HUES6 (cell line): ENCODE results near the gene FNDC3B.
A peak's percentile ranks its signal among the peaks of the same experiment; 100 is the strongest.

ENCODE experiments used
- H3K27ac ChIP-seq: 2 replicates; pipeline ENCODE4 v1.7.0; 2013; ENCODE audit warnings: low read depth, mild to moderate bottlenecking, low read length, inconsistent platforms
- H3K27me3 ChIP-seq: 2 replicates; pipeline ENCODE4 v1.6.1; 2013; ENCODE audit warnings: low read length; ENCODE audit not compliant: control insufficient read depth, insufficient read depth
- H3K36me3 ChIP-seq: 2 replicates; pipeline ENCODE4 v1.6.1; 2013; ENCODE audit warnings: low read length; ENCODE audit not compliant: control insufficient read depth, insufficient read depth
- H3K4me1 ChIP-seq: 2 replicates; pipeline ENCODE4 v1.6.1; 2013; ENCODE audit warnings: low read length; ENCODE audit not compliant: control insufficient read depth, insufficient read depth
- H3K4me3 ChIP-seq: 2 replicates; pipeline ENCODE4 v1.5.1; 2013; ENCODE audit warnings: low read depth, low read length
- H3K9ac ChIP-seq: one replicate; pipeline ENCODE4 v1.6.1; 2013; ENCODE audit warnings: mild to moderate bottlenecking, low read length
- H3K9me3 ChIP-seq: 2 replicates; pipeline ENCODE4 v1.6.1; 2013; ENCODE audit warnings: low read depth, low read length; ENCODE audit not compliant: control insufficient read depth, insufficient read depth

FNDC3B gene

DNA sequence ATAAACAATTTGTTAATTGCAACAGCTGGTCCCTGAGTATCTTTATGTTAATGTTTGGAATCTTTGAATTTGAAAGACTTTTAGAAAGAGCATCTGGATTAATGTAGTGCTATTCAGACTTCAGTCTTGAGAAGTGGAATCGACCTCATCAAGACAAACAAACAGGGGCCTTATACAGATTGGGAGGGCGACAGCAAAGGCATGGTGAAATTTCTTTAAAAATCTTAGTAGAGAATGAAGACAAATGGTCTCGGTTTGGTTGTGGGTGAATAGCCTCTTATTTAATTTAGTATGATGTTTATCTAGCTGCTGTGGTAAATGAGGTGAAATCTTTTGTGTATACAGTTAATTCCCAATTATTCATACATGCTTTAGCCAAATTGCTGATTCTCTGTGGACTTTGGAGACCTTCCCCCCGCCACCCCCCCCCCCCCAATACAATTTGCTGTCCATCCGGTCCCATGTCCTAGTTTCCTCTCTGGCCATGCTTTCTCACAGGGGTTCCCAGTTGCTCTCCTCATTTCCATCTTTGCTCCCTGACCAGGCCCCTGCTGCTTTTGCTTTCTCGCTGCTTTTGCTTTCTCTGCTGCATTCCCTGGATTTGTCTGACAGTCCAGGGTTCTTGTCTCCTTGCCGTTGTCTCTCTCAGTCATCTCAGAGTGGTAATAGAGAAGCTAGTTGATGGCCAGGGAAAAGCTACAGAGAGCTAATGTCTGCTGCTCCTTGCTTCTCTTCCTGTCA, 135.3 kb downstream of the FNDC3B start:
- H3K27ac ChIP-seq = peak overlapping the region; percentile 87
- no peaks in the 10 kb centered on the region for H3K9me3 ChIP-seq

DNA sequence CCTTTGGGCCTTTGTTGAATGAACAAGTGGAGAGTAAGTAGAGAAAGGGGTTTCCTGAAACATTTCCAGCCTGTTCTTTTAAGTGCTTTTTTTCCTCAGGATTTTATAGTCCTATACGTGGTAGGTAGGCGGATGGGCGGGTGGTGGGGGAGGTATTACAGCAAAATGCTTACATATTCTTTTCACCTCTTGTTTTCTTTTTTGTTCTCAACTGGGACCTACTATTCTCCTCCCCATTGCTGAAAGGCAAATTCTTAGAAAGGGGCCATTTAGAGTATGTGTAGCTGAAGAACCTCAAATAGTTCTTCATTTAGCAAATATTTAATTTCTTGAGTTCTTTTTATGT, 135.8 kb downstream of the FNDC3B start:
- Histone ChIP-seq H3K4me1 (peaks cover 51% of the 10 kb centered on the region), H3K9ac (peak overlapping the region; percentile 36), H3K27ac (peak overlapping the region; percentile 87), H3K9me3 (no peaks in the 10 kb centered on the region), H3K27me3 (no peaks in the 10 kb centered on the region), H3K4me3 (0 out of 2 replicates have a peak overlapping the region, but pooled peaks have one; percentile 5), H3K36me3 (no peaks in the 10 kb centered on the region)

More for the DNA sequence above, 135.3 kb downstream of the FNDC3B start:
- Histone ChIP-seq H3K4me3 (0 out of 2 replicates have a peak overlapping the region, but pooled peaks have one; percentile 5), H3K9ac (peak overlapping the region; percentile 36), H3K27me3 (no peaks in the 10 kb centered on the region), H3K4me1 (peaks cover 56% of the 10 kb centered on the region), H3K36me3 (no peaks in the 10 kb centered on the region)

DNA sequence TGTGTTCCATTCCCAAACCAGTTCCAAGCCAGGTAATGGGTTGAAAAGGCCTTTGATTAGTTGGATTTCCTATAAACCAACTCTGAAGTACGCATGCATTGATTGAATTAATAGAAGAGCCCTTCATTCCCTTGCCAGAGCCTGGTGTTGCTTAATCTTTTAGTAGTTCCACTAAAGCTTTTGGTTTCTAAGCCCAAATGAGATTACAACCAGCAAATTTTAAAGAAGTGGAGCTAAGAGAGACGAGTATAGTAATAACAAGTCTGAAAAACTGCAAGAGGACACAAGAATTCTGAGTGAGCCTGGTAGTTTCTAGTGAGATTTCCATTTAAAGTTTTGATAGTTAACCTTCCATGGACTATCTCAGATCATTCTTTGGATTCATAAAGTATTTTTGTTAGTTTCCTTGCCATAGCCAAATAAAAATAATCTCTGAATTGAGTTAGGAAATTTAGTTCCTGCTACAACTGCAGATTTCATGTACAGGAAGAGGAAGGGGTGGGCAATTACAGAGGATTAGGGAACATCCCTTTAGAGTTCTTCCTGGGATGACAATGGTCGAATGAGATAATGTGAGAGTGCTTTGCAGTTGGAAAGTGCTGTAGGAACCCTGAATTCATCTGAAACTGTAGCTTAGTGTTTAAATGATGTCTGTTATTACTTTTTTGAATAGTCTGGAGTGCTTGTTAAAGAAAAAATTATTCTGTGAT, 136.8 kb downstream of the FNDC3B start:
- H3K36me3 ChIP-seq = no peaks in the 10 kb centered on the region
- no peak overlapping the region for H3K9ac ChIP-seq
- H3K4me3 ChIP-seq = no peak overlapping the region
- peak overlapping the region; percentile 87; the same call in 1 of the 2 replicates for H3K27ac ChIP-seq
- peaks cover 41% of the 10 kb centered on the region for H3K4me1 ChIP-seq
- H3K27me3 ChIP-seq = no peaks in the 10 kb centered on the region
- H3K9me3 ChIP-seq = no peaks in the 10 kb centered on the region

DNA sequence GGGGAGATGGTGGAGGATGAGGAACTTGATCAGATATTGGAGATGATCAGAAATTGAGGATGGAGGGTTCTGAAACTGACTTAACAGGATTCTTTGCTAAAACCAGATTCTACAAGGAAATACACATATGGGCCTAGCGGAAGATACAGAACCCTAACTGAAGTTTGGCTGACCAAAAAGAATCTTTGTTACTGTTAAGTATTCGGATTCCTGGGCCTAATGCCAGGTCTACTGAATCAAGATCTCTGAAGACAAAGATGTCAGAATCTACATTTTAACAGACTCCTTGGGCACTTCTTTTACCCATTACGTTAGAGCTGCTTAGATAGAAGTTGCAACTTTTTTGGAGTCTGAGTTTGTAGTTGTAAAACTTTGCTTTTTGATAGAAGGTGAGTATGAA, 137.7 kb downstream of the FNDC3B start:
- H3K4me1 ChIP-seq = peaks cover 36% of the 10 kb centered on the region
- no peak overlapping the region for H3K4me3 ChIP-seq
- H3K27ac ChIP-seq = no peak overlapping the region
- no peak overlapping the region for H3K9ac ChIP-seq
- H3K27me3 ChIP-seq = no peaks in the 10 kb centered on the region
- no peaks in the 10 kb centered on the region for H3K9me3 ChIP-seq
- no peaks in the 10 kb centered on the region for H3K36me3 ChIP-seq

DNA sequence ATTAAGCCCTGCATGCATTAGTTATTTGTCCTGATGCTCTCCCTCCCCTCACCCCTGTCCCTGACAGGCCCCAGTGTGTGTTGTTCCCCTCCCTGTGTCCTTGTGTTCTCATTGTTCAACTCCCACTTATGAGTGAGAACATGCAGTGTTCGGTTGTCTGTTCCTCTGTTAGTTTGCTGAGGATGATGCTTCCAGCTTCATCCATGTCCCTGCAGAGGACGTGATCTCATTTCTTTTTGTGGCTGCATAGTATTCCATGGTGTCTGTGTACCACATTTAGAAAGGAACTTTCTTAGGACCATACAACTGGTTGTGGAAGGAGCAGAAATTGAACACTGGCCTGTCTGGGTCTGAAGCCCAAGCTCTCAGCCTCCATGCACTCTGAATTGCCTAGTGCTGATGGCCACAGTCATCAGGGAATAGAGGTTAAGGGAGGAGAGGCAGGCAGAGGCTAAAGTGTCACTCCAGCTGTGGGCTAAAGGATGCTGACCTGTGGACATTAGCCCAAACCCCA, 138.5 kb downstream of the FNDC3B start:
- Histone ChIP-seq H3K4me3 (no peak overlapping the region), H3K4me1 (peaks cover 39% of the 10 kb centered on the region), H3K36me3 (no peaks in the 10 kb centered on the region), H3K9ac (no peak overlapping the region), H3K27me3 (no peaks in the 10 kb centered on the region), H3K27ac (no peak overlapping the region), H3K9me3 (no peaks in the 10 kb centered on the region)

DNA sequence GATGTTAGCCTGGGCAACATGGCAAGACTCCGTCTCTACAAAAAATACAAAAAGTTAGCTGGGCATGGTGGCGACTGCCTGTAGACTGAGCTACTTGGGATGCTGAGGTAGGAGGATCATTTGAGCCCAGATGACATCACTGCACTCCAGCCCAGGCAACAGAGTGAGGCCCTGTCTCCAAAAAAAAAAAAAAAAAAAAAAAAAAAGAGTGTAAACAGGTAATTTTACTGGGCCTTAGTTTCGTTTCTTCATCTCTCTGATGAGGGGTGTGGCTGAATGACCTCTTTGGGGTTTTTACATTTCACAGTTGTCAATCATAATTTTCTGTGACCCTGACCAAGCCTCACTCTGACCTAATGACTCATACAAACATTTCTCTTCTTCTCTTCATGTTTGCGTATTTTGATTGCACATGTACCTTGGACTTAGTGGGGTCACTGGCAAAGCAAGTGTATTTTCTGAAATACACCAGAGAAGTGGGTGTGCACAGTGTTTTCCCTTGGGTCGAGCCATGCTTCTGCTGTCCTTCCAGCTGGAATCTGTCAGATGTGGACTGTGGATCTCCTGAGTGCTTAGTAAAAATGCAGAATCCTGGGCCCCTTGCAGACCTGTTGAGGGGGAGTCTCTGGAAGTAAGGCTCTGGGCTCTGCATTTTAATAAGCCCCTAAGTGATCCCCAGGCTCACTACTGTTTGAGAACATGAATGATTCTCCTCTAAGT, 140.5 kb downstream of the FNDC3B start:
- H3K4me3 ChIP-seq = no peak overlapping the region
- peaks cover 28% of the 10 kb centered on the region for H3K4me1 ChIP-seq
- no peak overlapping the region for H3K9ac ChIP-seq
- no peak overlapping the region for H3K27ac ChIP-seq
- no peaks in the 10 kb centered on the region for H3K36me3 ChIP-seq
- H3K27me3 ChIP-seq = no peaks in the 10 kb centered on the region
- no peaks in the 10 kb centered on the region for H3K9me3 ChIP-seq

DNA sequence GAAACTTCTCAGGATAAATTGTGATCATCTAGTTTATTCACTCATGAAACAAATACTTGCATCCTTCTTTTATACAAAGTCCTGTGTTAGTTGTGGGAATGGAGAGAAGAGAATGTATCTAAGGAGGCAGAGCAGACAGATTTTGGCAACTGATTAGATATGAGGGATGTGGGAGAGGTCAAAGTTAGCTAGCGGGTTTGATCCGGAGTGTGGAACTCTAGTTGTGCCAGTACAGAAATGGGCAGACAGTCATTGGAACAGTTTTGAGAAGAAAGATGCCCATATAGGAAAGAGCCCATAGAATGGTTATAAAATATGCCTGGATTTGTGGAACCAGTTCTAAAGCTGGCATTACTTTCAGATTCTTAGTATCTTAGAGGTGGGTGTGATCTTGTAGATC, 141.1 kb downstream of the FNDC3B start:
- no peak overlapping the region for H3K27ac ChIP-seq
- no peak overlapping the region for H3K4me3 ChIP-seq
- H3K4me1 ChIP-seq = peaks cover 22% of the 10 kb centered on the region

DNA sequence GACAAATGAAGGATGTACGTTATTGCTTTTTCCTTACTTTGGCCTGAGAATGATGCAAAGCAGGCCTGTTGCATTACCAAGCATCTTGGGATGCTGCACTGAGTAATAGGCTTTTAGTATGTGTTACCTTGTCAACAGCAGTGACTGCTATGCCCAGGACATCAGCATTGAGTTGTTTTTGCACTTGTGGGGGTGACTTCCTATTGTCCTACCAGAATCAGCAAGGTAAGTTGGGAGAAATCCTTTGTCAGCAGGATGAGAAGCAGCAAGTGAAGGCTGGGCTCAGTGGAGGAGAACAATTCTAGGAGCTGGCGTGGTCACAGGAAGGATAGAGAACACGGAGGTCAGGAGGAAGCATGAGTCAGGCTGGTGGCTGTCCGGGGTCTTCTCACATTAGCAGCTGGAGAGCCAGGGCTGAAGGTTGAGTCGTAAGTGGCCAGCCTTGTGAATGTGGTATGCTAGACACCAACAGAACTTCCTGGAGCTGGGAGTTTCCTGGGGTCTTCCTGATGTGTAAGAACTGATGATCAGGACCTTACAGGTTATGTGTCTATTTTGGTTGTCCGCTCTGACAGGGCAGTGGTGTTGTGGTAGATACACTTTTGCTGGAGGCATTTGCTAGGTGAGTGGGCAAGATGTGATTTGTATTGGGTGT, 142.7 kb downstream of the FNDC3B start:
- H3K4me3 ChIP-seq = no peak overlapping the region
- no peak overlapping the region for H3K27ac ChIP-seq
- no peaks in the 10 kb centered on the region for H3K36me3 ChIP-seq
- no peak overlapping the region for H3K9ac ChIP-seq
- no peaks in the 10 kb centered on the region for H3K27me3 ChIP-seq
- H3K4me1 ChIP-seq = peaks cover 7% of the 10 kb centered on the region
- H3K9me3 ChIP-seq = no peaks in the 10 kb centered on the region

More for the DNA sequence above, 141.1 kb downstream of the FNDC3B start:
- Histone ChIP-seq H3K9ac (no peak overlapping the region), H3K9me3 (no peaks in the 10 kb centered on the region), H3K36me3 (no peaks in the 10 kb centered on the region), H3K27me3 (no peaks in the 10 kb centered on the region)

DNA sequence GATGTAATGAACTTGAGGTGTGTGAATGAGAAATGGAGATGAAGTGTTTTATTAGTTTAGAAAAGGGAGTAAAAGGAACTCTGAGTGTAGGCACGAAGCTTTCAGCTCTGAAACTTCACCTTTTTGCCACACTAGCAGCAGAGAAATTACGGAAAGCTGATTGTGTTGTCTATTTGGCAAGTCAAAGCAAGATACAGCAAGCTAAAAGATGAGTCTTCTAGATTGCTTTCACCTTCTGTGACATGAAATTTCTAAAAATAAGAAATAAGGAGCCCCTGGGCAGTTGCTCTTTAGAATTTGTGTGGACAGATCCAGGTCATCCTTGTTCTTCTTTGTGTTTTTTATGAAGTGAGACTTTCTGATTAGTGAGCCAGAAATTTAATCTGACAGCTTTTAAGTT, 143.4 kb downstream of the FNDC3B start:
- H3K36me3 ChIP-seq = no peaks in the 10 kb centered on the region
- H3K4me1 ChIP-seq = peaks cover 7% of the 10 kb centered on the region
- H3K9me3 ChIP-seq = no peaks in the 10 kb centered on the region
- no peak overlapping the region for H3K4me3 ChIP-seq
- H3K27ac ChIP-seq = no peak overlapping the region
- H3K9ac ChIP-seq = no peak overlapping the region
- no peaks in the 10 kb centered on the region for H3K27me3 ChIP-seq

DNA sequence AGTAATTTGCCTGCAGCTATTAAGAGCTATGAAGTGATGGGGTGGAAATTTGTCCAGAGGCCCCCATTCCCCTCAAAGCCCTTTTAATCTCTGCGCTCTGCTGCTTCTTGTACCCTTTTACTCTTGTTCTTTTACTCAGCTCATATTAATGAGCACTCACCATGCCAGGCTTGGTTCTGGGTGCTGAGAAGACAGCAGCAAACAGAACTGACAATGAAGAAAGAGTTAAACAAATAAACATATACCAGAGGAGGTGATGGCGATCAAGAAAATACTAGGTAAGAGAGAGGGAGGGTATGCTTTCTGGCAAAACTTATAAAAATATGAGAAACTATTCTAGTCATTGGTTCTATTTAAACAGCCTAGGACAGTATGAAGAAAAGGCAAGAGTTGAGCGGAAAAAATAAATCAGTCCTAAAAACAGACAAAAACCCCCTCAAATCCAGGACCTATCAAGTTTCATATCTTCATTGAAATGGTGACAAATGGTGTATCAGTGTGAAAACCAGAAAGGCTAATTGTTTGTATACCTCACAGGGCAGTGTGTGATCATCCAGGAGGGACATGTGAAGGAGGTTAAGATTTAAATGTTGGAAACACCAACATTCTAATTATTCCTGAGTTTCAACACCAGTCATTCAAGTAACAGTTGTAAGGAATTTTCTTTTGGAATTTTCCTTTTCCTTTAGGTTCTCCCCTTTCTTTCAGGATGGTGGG, 144.9 kb downstream of the FNDC3B start:
- H3K4me1 ChIP-seq = peaks cover 7% of the 10 kb centered on the region; the same call in 1 of the 2 replicates
- H3K4me3 ChIP-seq = no peak overlapping the region
- no peaks in the 10 kb centered on the region for H3K27me3 ChIP-seq
- no peaks in the 10 kb centered on the region for H3K36me3 ChIP-seq
- H3K27ac ChIP-seq = no peak overlapping the region
- no peak overlapping the region for H3K9ac ChIP-seq
- H3K9me3 ChIP-seq = no peaks in the 10 kb centered on the region
